Measurements from ENCODE around the gene CYP27A1. TPM values are rescaled to one million over a fixed set of nuclear protein-coding genes. Genes with fewer than 3 reads are reported as not detected.

Gene CYP27A1
- total and polyA plus RNA-seq, 10 donors: 8.7 to 65.5 (median 15.2) TPM

- no peak overlapping the region for H3K4me3 ChIP-seq
Observed at GRCh38 chr2:218827701-218828476, 45.9 kb downstream of the CYP27A1 start.

GRCh38 chr2:218828477-218828778 lies 46.5 kb downstream of the CYP27A1 start:
- Histone ChIP-seq H3K4me1 (peaks cover 0 to 2% (median 0%) of the 10 kb centered on the region in 6 donors), H3K4me3 (no peak overlapping the region), H3K36me3 (no peaks in the 10 kb centered on the region), H3K27me3 (replicated peaks in 1 of 7) (peaks cover 0 to 50% (median 0%) of the 10 kb centered on the region in 7 donors), H3K27ac (no peak overlapping the region), H3K9me3 (no peaks in the 10 kb centered on the region)
- intact Hi-C loops (cut with DNase I; ENCODE audit: low total_unique reads): no loop called here
- 79 to 89% (median 84%) methylated on average over 4 of the region's 4 CpGs for WGBS, 5 donors
- peak; percentile 44 for DNase-seq
- TF ChIP-seq POLR2A (IDR thresholded peaks at IDR 0.05) (no peak), POLR2AphosphoS5 (IDR thresholded peaks at IDR 0.05) (no peak)
- TF ChIP-seq, protein P1, sequence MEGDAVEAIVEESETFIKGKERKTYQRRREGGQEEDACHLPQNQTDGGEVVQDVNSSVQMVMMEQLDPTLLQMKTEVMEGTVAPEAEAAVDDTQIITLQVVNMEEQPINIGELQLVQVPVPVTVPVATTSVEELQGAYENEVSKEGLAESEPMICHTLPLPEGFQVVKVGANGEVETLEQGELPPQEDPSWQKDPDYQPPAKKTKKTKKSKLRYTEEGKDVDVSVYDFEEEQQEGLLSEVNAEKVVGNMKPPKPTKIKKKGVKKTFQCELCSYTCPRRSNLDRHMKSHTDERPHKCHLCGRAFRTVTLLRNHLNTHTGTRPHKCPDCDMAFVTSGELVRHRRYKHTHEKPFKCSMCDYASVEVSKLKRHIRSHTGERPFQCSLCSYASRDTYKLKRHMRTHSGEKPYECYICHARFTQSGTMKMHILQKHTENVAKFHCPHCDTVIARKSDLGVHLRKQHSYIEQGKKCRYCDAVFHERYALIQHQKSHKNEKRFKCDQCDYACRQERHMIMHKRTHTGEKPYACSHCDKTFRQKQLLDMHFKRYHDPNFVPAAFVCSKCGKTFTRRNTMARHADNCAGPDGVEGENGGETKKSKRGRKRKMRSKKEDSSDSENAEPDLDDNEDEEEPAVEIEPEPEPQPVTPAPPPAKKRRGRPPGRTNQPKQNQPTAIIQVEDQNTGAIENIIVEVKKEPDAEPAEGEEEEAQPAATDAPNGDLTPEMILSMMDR (IDR thresholded peaks at IDR 0.05 in 8 of 11, conservative IDR thresholded peaks at IDR 0.05 in 3 of 11): no peak

More at GRCh38 chr2:218827701-218828476, 45.9 kb downstream of the CYP27A1 start:
- Histone ChIP-seq H3K27ac (no peak overlapping the region), H3K27me3 (replicated peaks in 1 of 7) (peaks cover 0 to 46% (median 0%) of the 10 kb centered on the region in 7 donors), H3K36me3 (no peaks in the 10 kb centered on the region), H3K9me3 (no peaks in the 10 kb centered on the region), H3K4me1 (peaks cover 0 to 2% (median 0%) of the 10 kb centered on the region in 6 donors)
- WGBS, 5 donors: 63 to 74% (median 73%) methylated on average over 13 to 14 of the region's 14 CpGs
- DNase-seq: peak; percentile 68
- TF ChIP-seq POLR2A (IDR thresholded peaks at IDR 0.05) (no peak), POLR2AphosphoS5 (IDR thresholded peaks at IDR 0.05) (no peak)
- TF ChIP-seq, protein P1 (IDR thresholded peaks at IDR 0.05 in 8 of 11, conservative IDR thresholded peaks at IDR 0.05 in 3 of 11): no peak
- intact Hi-C loops (cut with DNase I; ENCODE audit: low total_unique reads): no loop called here

DNA sequence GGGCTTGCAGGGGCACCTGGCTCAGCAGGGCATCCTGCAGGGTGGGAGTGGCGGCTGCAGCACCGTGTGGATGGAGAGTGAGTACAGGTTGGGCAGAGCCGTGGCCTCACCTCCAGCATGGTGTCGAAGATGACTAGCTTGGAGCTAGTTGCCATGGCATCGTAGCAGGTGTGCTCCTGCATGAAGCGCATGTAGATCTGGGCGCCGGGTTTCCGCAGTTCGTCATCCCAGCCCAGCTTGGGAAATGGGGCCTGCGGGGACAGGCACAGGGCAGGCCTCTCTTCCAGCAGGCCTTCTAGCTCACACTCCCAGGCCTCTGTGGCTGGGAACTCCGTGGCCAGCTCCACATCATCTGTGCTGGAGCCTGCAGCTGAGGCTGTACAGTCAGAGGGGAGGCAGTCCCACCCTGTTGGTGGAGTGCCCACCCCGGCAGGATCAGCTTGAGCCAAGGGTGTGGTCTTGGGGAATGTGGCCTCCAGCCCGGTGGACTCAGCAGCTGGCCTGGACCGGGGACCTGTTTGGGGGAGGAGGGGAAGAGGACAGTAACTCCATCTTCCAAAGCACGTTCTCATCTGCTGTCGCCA lies 48.0 kb downstream of the CYP27A1 start:
- Histone ChIP-seq H3K9me3 (no peaks in the 10 kb centered on the region), H3K27ac (no peak overlapping the region), H3K4me1 (peaks cover 0 to 2% (median 0%) of the 10 kb centered on the region in 6 donors), H3K4me3 (no peak overlapping the region), H3K36me3 (no peaks in the 10 kb centered on the region), H3K27me3 (replicated peaks in 1 of 7) (peaks cover 0 to 57% (median 0%) of the 10 kb centered on the region in 7 donors)
- intact Hi-C loops (cut with DNase I; ENCODE audit: low total_unique reads): no loop called here
- TF ChIP-seq POLR2A (IDR thresholded peaks at IDR 0.05): no peak
- TF ChIP-seq POLR2AphosphoS5 (IDR thresholded peaks at IDR 0.05): no peak
- TF ChIP-seq, protein P1 (IDR thresholded peaks at IDR 0.05 in 8 of 11, conservative IDR thresholded peaks at IDR 0.05 in 3 of 11): no peak
- peak; percentile 64 for DNase-seq
- 80 to 83% (median 82%) methylated on average over 13 to 17 of the region's 17 CpGs for WGBS, 5 donors
